Thyroid gland (tissue), 4 donors: ENCODE measurements around the gene MS4A6E.

Experiments used
- POLR2A ChIP-seq, 2 donors: fragments of 450-650 bp; IDR thresholded peaks; one replicate each; pipeline ENCODE4 v1.6.1; 2017; ENCODE audit warnings: antibody characterized with exemption in 2 of 2, mild to moderate bottlenecking in 2 of 2, moderate library complexity in 1 of 2
- TF ChIP-seq, protein P1 (sequence below), 6 experiments: fragments of 200-600 bp in 3 of 6; fragments of 450-650 bp in 3 of 6; sonication (generic) in 3 of 6; IDR thresholded peaks; one replicate each; pipeline ENCODE4 v1.5.1; 2016 to 2019; ENCODE audit warnings: antibody characterized with exemption in 6 of 6, mild to moderate bottlenecking in 2 of 6, inconsistent platforms in 1 of 6, moderate library complexity in 1 of 6

DNA sequence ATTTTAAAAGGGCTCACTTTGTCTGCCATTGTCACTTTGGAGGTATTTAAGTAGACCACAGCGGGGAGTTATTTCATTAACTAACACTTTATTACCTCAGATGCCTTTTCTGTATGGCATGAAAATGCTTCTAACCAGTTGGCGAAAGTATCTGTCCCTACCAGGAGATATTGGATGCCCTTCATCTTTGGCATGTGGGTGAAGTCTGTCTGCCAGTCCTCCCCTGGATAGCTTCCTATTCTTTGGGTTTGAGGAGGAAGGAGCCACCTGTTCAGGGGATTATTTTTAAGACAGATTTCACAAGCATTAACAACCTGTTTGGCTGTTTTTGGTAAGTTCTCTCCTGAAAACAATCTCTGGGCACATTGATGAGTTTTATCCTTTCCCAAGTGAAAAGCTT, 17.1 kb downstream of the MS4A6E start:
- TF ChIP-seq, protein P1, sequence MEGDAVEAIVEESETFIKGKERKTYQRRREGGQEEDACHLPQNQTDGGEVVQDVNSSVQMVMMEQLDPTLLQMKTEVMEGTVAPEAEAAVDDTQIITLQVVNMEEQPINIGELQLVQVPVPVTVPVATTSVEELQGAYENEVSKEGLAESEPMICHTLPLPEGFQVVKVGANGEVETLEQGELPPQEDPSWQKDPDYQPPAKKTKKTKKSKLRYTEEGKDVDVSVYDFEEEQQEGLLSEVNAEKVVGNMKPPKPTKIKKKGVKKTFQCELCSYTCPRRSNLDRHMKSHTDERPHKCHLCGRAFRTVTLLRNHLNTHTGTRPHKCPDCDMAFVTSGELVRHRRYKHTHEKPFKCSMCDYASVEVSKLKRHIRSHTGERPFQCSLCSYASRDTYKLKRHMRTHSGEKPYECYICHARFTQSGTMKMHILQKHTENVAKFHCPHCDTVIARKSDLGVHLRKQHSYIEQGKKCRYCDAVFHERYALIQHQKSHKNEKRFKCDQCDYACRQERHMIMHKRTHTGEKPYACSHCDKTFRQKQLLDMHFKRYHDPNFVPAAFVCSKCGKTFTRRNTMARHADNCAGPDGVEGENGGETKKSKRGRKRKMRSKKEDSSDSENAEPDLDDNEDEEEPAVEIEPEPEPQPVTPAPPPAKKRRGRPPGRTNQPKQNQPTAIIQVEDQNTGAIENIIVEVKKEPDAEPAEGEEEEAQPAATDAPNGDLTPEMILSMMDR (IDR thresholded peaks at IDR 0.05), result no peak
- no peak for TF ChIP-seq POLR2A (IDR thresholded peaks at IDR 0.05)
